HG03460 (cell line): ENCODE results near the gene FAM168A.

Experiments used
- ATAC-seq: cut with Tn5 transposase; IDR thresholded peaks from one replicate; pipeline ENCODE4 v1.9.1; 2021; ENCODE audit not compliant: unreplicated experiment

FAM168A gene, protein sequence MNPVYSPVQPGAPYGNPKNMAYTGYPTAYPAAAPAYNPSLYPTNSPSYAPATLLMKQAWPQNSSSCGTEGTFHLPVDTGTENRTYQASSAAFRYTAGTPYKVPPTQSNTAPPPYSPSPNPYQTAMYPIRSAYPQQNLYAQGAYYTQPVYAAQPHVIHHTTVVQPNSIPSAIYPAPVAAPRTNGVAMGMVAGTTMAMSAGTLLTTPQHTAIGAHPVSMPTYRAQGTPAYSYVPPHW

GRCh38 chr11:73597956-73598718 is at the start of gene FAM168A:
Gene FAM168A (minus strand): TSS chr11:73598112. CDS start chr11:73468474, 129,638 bp downstream.
- ATAC-seq = peak; percentile 81

- peak; percentile 84 for ATAC-seq
Observed at GRCh38 chr11:73647459-73648100, 49.7 kb upstream of the FAM168A start.

GRCh38 chr11:73645972-73646631 is 48.2 kb upstream of the FAM168A start, which contains the start of gene PLEKHB1:
Gene PLEKHB1 (plus strand): TSS chr11:73646581. CDS start chr11:73646609, 28 bp downstream.
- no peak for ATAC-seq

- no peak for ATAC-seq
Observed at GRCh38 chr11:73645121-73645969, 47.4 kb upstream of the FAM168A start.

- no peak for ATAC-seq
Observed at GRCh38 chr11:73641668-73642067, 43.8 kb upstream of the FAM168A start.

DNA sequence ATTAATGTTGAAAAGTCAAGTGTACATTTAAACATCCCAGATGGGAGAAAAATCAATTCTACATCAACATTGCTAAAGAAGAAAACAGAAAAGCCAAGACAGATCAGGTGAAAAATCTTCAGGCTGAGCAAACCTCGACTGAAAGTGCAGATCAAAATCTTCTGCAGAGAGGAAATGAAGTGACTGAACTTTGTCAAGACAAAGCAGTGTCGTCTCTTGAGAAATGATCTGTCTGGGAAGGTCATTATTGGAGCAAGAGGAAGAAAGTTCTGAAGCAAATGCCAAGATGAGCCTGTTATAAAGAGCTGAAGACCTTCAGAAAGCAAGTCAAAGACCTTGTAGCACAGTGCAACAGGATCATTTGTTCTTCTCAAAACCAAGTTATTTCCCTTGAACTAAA is 42.7 kb upstream of the FAM168A start:
- ATAC-seq = no peak

- no peak for ATAC-seq
Observed at GRCh38 chr11:73637012-73637411, 39.1 kb upstream of the FAM168A start.

GRCh38 chr11:73636249-73636648 is 38.3 kb upstream of the FAM168A start:
- no peak for ATAC-seq

DNA sequence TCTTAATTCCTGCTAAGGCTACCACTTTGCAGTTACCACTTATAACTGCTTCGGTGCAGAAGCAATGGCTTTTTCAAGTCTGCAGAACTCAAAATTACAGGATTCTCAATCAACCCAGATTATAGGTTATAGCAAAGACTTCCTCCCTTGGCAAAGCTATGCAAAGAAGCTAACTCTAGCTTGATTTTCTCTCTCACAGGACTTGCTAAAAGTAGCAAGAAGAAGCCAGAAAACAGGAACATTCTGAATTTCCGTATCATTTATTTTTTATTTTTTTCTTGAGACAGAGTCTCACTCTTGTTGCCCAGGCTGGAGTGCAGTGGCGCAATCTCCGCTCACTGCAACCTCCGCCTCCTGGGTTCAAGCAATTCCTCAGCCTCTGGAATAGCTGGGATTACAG is 37.8 kb upstream of the FAM168A start:
- ATAC-seq = no peak

- ATAC-seq = no peak
Observed at GRCh38 chr11:73633999-73634398, 36.1 kb upstream of the FAM168A start.

DNA sequence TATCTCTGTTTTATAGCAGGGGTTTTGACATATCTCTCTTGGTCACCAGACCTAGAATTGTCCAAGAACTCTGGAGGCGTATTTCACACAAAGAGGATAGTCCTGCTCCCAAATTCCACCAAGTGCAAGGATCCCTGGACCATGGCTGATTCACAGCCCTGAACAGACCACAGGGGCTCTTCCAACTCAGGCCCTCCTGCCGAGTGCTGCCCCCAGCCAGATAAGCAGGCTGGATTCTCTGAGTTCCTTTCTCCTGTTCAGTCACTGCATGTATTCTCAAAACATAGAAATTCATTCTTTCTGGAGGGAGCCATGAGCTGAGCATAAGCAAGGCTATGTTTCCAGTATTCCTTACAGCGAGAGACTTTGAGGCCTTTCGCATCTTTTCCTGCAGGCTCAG is 35.1 kb upstream of the FAM168A start:
- no peak for ATAC-seq

- no peak for ATAC-seq
Observed at GRCh38 chr11:73629907-73630306, 32.0 kb upstream of the FAM168A start.

GRCh38 chr11:73625696-73626318 is 27.9 kb upstream of the FAM168A start:
- no peak for ATAC-seq

DNA sequence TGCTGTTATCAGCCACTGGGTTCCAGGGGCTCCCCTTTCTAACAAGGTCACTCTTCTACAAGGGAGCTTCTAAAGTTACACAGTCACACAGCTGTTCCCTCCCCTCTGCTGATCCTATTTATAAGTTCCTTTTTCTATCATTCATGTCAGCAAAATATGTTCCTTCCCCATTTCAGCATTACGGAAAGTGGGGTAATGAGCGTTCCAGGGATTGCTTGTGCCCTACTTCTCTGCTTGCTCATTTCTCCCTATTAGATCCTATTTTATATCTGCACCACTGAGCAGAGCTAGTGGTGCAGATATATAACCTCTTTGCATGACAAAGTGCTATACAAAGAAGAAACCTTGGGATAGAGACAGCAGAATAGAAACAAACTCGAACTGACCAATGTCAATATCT is 25.8 kb upstream of the FAM168A start:
- no peak for ATAC-seq

GRCh38 chr11:73622926-73623593 is 25.1 kb upstream of the FAM168A start:
- no peak for ATAC-seq

GRCh38 chr11:73614591-73614990 is 16.7 kb upstream of the FAM168A start:
- no peak for ATAC-seq

- ATAC-seq = no peak
Observed at GRCh38 chr11:73612601-73613140, 14.8 kb upstream of the FAM168A start.

GRCh38 chr11:73598719-73599379 is 937 bp upstream of the FAM168A start:
- peak; percentile 26 for ATAC-seq
